HepG2 (cell line): ENCODE results near the gene ACADS. TPM values are rescaled to one million over a fixed set of nuclear protein-coding genes. Genes with fewer than 3 reads are reported as not detected.

ENCODE experiments used
- AGO2 ChIP-seq: fragments of 200-400 bp; formaldehyde crosslinking; optimal IDR thresholded peaks from 2 replicates; pipeline ENCODE3; 2017; ENCODE audit warnings: mild to moderate bottlenecking, low read depth, low read length, moderate library complexity
- ARID4A ChIP-seq: sonication (generic); formaldehyde crosslinking; IDR thresholded peaks from 2 replicates; pipeline ENCODE4 v1.5.0; 2020; ENCODE audit warnings: mild to moderate bottlenecking, missing genetic modification reagents, borderline replicate concordance
- HBP1 ChIP-seq: IDR thresholded peaks from 2 replicates; pipeline ENCODE4 v1.6.1; 2016; ENCODE audit warnings: low read depth, control low read depth
- NFATC3 ChIP-seq: sonication (generic); formaldehyde crosslinking; IDR thresholded peaks from 2 replicates; pipeline ENCODE4 v1.5.1; 2020; ENCODE audit warnings: mild to moderate bottlenecking, missing genetic modification reagents
- PATZ1 ChIP-seq: sonication (generic); formaldehyde crosslinking; IDR thresholded peaks from 2 replicates; pipeline ENCODE4 v1.4.0; 2020; ENCODE audit warnings: missing genetic modification reagents
- PCBP1 ChIP-seq: fragments of 200-400 bp; formaldehyde crosslinking; IDR thresholded peaks from 2 replicates; pipeline ENCODE4 v1.6.1; 2017; ENCODE audit warnings: mild to moderate bottlenecking, low read depth, low read length, borderline replicate concordance
- PHF8 ChIP-seq: sonication (generic); formaldehyde crosslinking; IDR thresholded peaks from 2 replicates; pipeline ENCODE4 v1.5.0; 2020; ENCODE audit warnings: missing genetic modification reagents
- RARG ChIP-seq: sonication (generic); formaldehyde crosslinking; IDR thresholded peaks from 2 replicates; pipeline ENCODE4 v1.4.0; 2020; ENCODE audit warnings: low read depth, mild to moderate bottlenecking, missing genetic modification reagents
- TSC22D2 ChIP-seq: sonication (generic); formaldehyde crosslinking; IDR thresholded peaks from 2 replicates; pipeline ENCODE4 v1.5.1; 2020; ENCODE audit warnings: missing genetic modification reagents, mild to moderate bottlenecking, borderline replicate concordance
- ZFP91 ChIP-seq: sonication (generic); formaldehyde crosslinking; IDR thresholded peaks from 2 replicates; pipeline ENCODE4 v1.9.0; 2022; ENCODE audit warnings: missing genetic modification reagents, mild to moderate bottlenecking, borderline replicate concordance
- ZNF160 ChIP-seq: sonication (generic); formaldehyde crosslinking; IDR thresholded peaks from 2 replicates; pipeline ENCODE4 v1.8.0; 2022; ENCODE audit warnings: mild to moderate bottlenecking, inconsistent platforms, missing genetic modification reagents
- ZNF382 ChIP-seq: sonication (generic); formaldehyde crosslinking; IDR thresholded peaks from 2 replicates; pipeline ENCODE4 v1.5.0; 2020; ENCODE audit warnings: missing genetic modification reagents, mild to moderate bottlenecking, borderline replicate concordance
- ZNF512B ChIP-seq: sonication (generic); formaldehyde crosslinking; IDR thresholded peaks from 2 replicates; pipeline ENCODE4 v1.5.1; 2020; ENCODE audit warnings: missing genetic modification reagents, mild to moderate bottlenecking, borderline replicate concordance
- ZNF558 ChIP-seq: sonication (generic); formaldehyde crosslinking; IDR thresholded peaks from 2 replicates; pipeline ENCODE4 v1.9.0; 2022; ENCODE audit warnings: mild to moderate bottlenecking, missing genetic modification reagents, borderline replicate concordance
- ZNF776 ChIP-seq: sonication (generic); formaldehyde crosslinking; IDR thresholded peaks from 2 replicates; pipeline ENCODE4 v1.4.0; 2020; ENCODE audit warnings: mild to moderate bottlenecking, missing genetic modification reagents
- polyA plus RNA-seq, 8 experiments: library from polyadenylated mRNA; depleted of rRNA in 3 of 8; stranded (reverse) in 7 of 8; unstranded in 1 of 8; fragments of >200 nt; fragmentation: Illumina TruSeq in 4 of 8; extraction: Trizol in 4 of 8; gene quantifications; 2 replicates each; pipeline versions ENCODE4 v1.2.1 to v1.2.3, GENCODE V29; 2011 to 2016; ENCODE audit warnings: low read depth in 4 of 8, missing spikeins in 1 of 8, mixed read lengths in 1 of 8; ENCODE audit not compliant: insufficient read depth in 1 of 8
- total RNA-seq, 5 experiments: library from RNA; depleted of rRNA; stranded (reverse); fragments of >200 nt; fragmentation: Illumina TruSeq; extraction: Trizol; gene quantifications; 2 replicates each; pipeline ENCODE4 v1.2.3, GENCODE V29; 2016; ENCODE audit warnings: low read depth in 1 of 5

ACADS gene
- total and polyA plus RNA-seq, 2 of the 13 experiments (the other 11 are each of a cell fraction or from before 2014, with no cell fraction given): 17.4 to 27.7 TPM

GRCh38 chr12:120710805-120711296, 14.8 kb upstream of the ACADS start (continued):
- peak; percentile 9; the same call in 1 of the 2 replicates for TF ChIP-seq ZNF776 (CRISPR knock-in tag)
- TF ChIP-seq PATZ1 (CRISPR knock-in tag): 0 out of 2 replicates have a peak, but pooled peaks have one; percentile 33
- no peak for TF ChIP-seq TSC22D2 (CRISPR knock-in tag)
- TF ChIP-seq AGO2: peak; percentile 66
- 0 out of 2 replicates have a peak, but pooled peaks have one; percentile 35 for TF ChIP-seq PCBP1
- TF ChIP-seq RARG (CRISPR knock-in tag): no peak
- TF ChIP-seq HBP1: 0 out of 2 replicates have a peak, but pooled peaks have one; percentile 26
- TF ChIP-seq PHF8 (CRISPR knock-in tag): 0 out of 2 replicates have a peak, but pooled peaks have one; percentile 7
- TF ChIP-seq ZFP91 (CRISPR knock-in tag): peak; percentile 37; the same call in 1 of the 2 replicates
- TF ChIP-seq ZNF558 (CRISPR knock-in tag): no peak
- TF ChIP-seq ZNF512B (CRISPR knock-in tag): no peak
- TF ChIP-seq NFATC3 (CRISPR knock-in tag): peak; percentile 54; the same call in 1 of the 2 replicates
- TF ChIP-seq ZNF382 (CRISPR knock-in tag): no peak
- TF ChIP-seq ZNF160: no peak
- 0 out of 2 replicates have a peak, but pooled peaks have one; percentile 3 for TF ChIP-seq ARID4A
